IMR-90 (cell line): Measurements from ENCODE around the gene ADARB2. TPM values are rescaled to one million over a fixed set of nuclear protein-coding genes. Genes with fewer than 3 reads are reported as not detected.

ENCODE experiments used
- ATAC-seq: fragments of 200-7000 bp; cut with Tn5 transposase; 2 replicates; pipeline ENCODE4 v1.9.1; 2020; ENCODE audit warnings: low read depth, mild to moderate bottlenecking, moderate library complexity
- BruUV-seq: library from RNA; stranded (reverse); fragments of 400-500 nt; replicated peaks from 2 replicates; lab custom pipeline; 2021; lab: Mats Ljungman, UMichigan
- CTCF ChIA-PET: fragments of 300-600 bp; formaldehyde crosslinking; extraction: SDS; loops from one replicate; lab custom pipeline; 2021; ENCODE audit warnings: antibody characterized with exemption; lab: Yijun Ruan, JAX
- POLR2A ChIA-PET: fragments of 300-600 bp; sonication (Branson Sonifier 250); formaldehyde crosslinking; loops from one replicate; lab custom pipeline; 2022; ENCODE audit warnings: antibody characterized with exemption; ENCODE audit not compliant: unreplicated experiment; lab: Charles Lee
- DNase-seq: peaks from one replicate; pipeline ENCODE4 v3.0.0; 2013
- H2AFZ ChIP-seq: replicated peaks from 2 replicates; pipeline ENCODE3; 2013; ENCODE audit warnings: low read length, mild to moderate bottlenecking; ENCODE audit not compliant: poor library complexity
- H2AK5ac ChIP-seq: 2 replicates; pipeline ENCODE4 v1.6.1; 2013; ENCODE audit warnings: low read depth, low read length, inconsistent platforms
- H2AK9ac ChIP-seq: replicated peaks from 2 replicates; pipeline ENCODE3; 2013; ENCODE audit warnings: mild to moderate bottlenecking, low read depth, low read length, moderate library complexity; ENCODE audit not compliant: poor library complexity
- H2BK120ac ChIP-seq: 2 replicates; pipeline ENCODE4 v1.6.1; 2013; ENCODE audit warnings: low read depth, low read length, inconsistent platforms
- H2BK15ac ChIP-seq: 3 replicates; pipeline ENCODE4 v1.6.1; 2013; ENCODE audit warnings: low read depth, low read length, inconsistent platforms
- H2BK20ac ChIP-seq: 2 replicates; pipeline ENCODE4 v1.6.1; 2013; ENCODE audit warnings: low read depth, mild to moderate bottlenecking, inconsistent platforms, low read length, moderate library complexity
- H2BK5ac ChIP-seq: 2 replicates; pipeline ENCODE4 v1.6.1; 2013; ENCODE audit warnings: mild to moderate bottlenecking, low read depth, low read length, inconsistent platforms; ENCODE audit not compliant: poor library complexity, severe bottlenecking
- H3K14ac ChIP-seq: replicated peaks from 2 replicates; pipeline ENCODE4 v1.6.1; 2013; ENCODE audit warnings: low read depth, low read length, inconsistent platforms
- H3K18ac ChIP-seq: 2 replicates; pipeline ENCODE4 v1.6.1; 2013; ENCODE audit warnings: low read depth, low read length, control low read depth
- H3K23ac ChIP-seq: 2 replicates; pipeline ENCODE4 v1.6.1; 2013; ENCODE audit warnings: low read depth, low read length, inconsistent platforms
- H3K27ac ChIP-seq: 2 replicates; pipeline ENCODE4 v1.5.1; 2013; ENCODE audit warnings: mild to moderate bottlenecking, control low read depth, low read length; ENCODE audit not compliant: insufficient read depth
- H3K27me3 ChIP-seq: 2 replicates; pipeline ENCODE4 v1.6.1; 2013; ENCODE audit warnings: low read length; ENCODE audit not compliant: control insufficient read depth, insufficient read depth
- H3K36me3 ChIP-seq: 2 replicates; pipeline ENCODE4 v1.6.1; 2013; ENCODE audit warnings: low read length, mixed read lengths; ENCODE audit not compliant: control insufficient read depth, insufficient read depth
- H3K4ac ChIP-seq: 2 replicates; pipeline ENCODE4 v1.6.1; 2013; ENCODE audit warnings: low read depth, low read length, inconsistent platforms
- H3K4me1 ChIP-seq: 2 replicates; pipeline ENCODE4 v1.6.1; 2013; ENCODE audit warnings: low read length, mixed read lengths; ENCODE audit not compliant: control insufficient read depth, insufficient read depth
- H3K4me2 ChIP-seq: 2 replicates; pipeline ENCODE4 v1.6.1; 2013; ENCODE audit warnings: low read depth, mild to moderate bottlenecking, control low read depth, low read length, moderate library complexity
- H3K4me3 ChIP-seq: 2 replicates; pipeline ENCODE4 v1.5.1; 2013; ENCODE audit warnings: low read depth, mild to moderate bottlenecking, control low read depth, low read length, moderate library complexity; ENCODE audit not compliant: insufficient read depth
- H3K56ac ChIP-seq: 2 replicates; pipeline ENCODE4 v1.6.1; 2013; ENCODE audit warnings: low read length, inconsistent platforms; ENCODE audit not compliant: insufficient read depth; ENCODE audit errors: extremely low read depth
- H3K79me1 ChIP-seq, 2 experiments: 2 replicates each; pipeline ENCODE4 v1.6.1; 2013; ENCODE audit warnings: low read length in 2 of 2, inconsistent platforms in 1 of 2, low read depth in 1 of 2
- H3K9ac ChIP-seq: 2 replicates; pipeline ENCODE4 v1.6.1; 2013; ENCODE audit warnings: low read depth, low read length, control low read depth
- H3K9me1 ChIP-seq: 2 replicates; pipeline ENCODE4 v1.6.1; 2013; ENCODE audit warnings: low read length, inconsistent platforms; ENCODE audit not compliant: insufficient read depth
- H3K9me3 ChIP-seq: 2 replicates; pipeline ENCODE4 v1.6.1; 2013; ENCODE audit warnings: low read length; ENCODE audit not compliant: control insufficient read depth, insufficient read depth
- H4K20me1 ChIP-seq: 2 replicates; pipeline ENCODE4 v1.6.1; 2013; ENCODE audit warnings: low read length, inconsistent platforms; ENCODE audit not compliant: insufficient read depth
- H4K5ac ChIP-seq: 2 replicates; pipeline ENCODE4 v1.6.1; 2013; ENCODE audit warnings: mild to moderate bottlenecking, low read depth, low read length, control low read depth
- H4K8ac ChIP-seq, 2 experiments: 2 replicates each; pipeline ENCODE4 v1.6.1; 2013; ENCODE audit warnings: low read depth in 2 of 2, low read length in 2 of 2, control low read depth in 1 of 2, inconsistent platforms in 1 of 2
- H4K91ac ChIP-seq: 2 replicates; pipeline ENCODE4 v1.6.1; 2013; ENCODE audit warnings: low read depth, low read length, inconsistent platforms; ENCODE audit not compliant: insufficient read depth
- BHLHE40 ChIP-seq: fragments of 150-350 bp; IDR thresholded peaks from 2 replicates; pipeline ENCODE4 v1.6.1; 2016; ENCODE audit warnings: mild to moderate bottlenecking, low read depth, low read length
- CEBPB ChIP-seq: IDR thresholded peaks from 2 replicates; pipeline ENCODE4 v1.6.1; 2012; ENCODE audit warnings: low read depth, low read length, improper control_type of control experiment
- CHD1 ChIP-seq: IDR thresholded peaks from 2 replicates; pipeline ENCODE4 v1.6.1; 2012; ENCODE audit warnings: low read depth, low read length, improper control_type of control experiment
- CTCF ChIP-seq: conservative IDR thresholded peaks from 2 replicates; pipeline ENCODE4 v1.5.1; 2012; ENCODE audit warnings: mild to moderate bottlenecking, low read depth, low read length, improper control_type of control experiment
- FOS ChIP-seq: fragments of 150-350 bp; IDR thresholded peaks from 2 replicates; pipeline ENCODE4 v1.6.1; 2016; ENCODE audit warnings: low read depth, low read length
- MAFK ChIP-seq: IDR thresholded peaks from 2 replicates; pipeline ENCODE4 v1.6.1; 2012; ENCODE audit warnings: low read depth, low read length, improper control_type of control experiment
- MAZ ChIP-seq: IDR thresholded peaks from 2 replicates; pipeline ENCODE4 v1.6.1; 2012; ENCODE audit warnings: low read depth, mild to moderate bottlenecking, low read length, improper control_type of control experiment, moderate library complexity, borderline replicate concordance
- MXI1 ChIP-seq: IDR thresholded peaks from 2 replicates; pipeline ENCODE4 v1.6.1; 2012; ENCODE audit warnings: low read depth, mild to moderate bottlenecking, low read length, moderate library complexity, borderline replicate concordance
- NFE2L2 ChIP-seq: fragments of 150-350 bp; IDR thresholded peaks from 2 replicates; pipeline ENCODE4 v1.6.1; 2016; ENCODE audit warnings: low read depth, mild to moderate bottlenecking, low read length
- POLR2A ChIP-seq: IDR thresholded peaks from 2 replicates; pipeline ENCODE4 v1.6.1; 2012; ENCODE audit warnings: mild to moderate bottlenecking, low read depth, low read length
- RAD21 ChIP-seq: IDR thresholded peaks from 2 replicates; pipeline ENCODE4 v1.6.1; 2012; ENCODE audit warnings: low read length, improper control_type of control experiment
- RCOR1 ChIP-seq: IDR thresholded peaks from 2 replicates; pipeline ENCODE4 v1.6.1; 2012; ENCODE audit warnings: mild to moderate bottlenecking, low read length, improper control_type of control experiment; ENCODE audit not compliant: insufficient replicate concordance
- RFX5 ChIP-seq: IDR thresholded peaks from 2 replicates; pipeline ENCODE4 v1.8.0; 2012; ENCODE audit warnings: low read depth, mild to moderate bottlenecking, low read length, moderate library complexity
- SMC3 ChIP-seq: fragments of 150-350 bp; IDR thresholded peaks from 2 replicates; pipeline ENCODE4 v1.6.1; 2016; ENCODE audit warnings: low read depth, mild to moderate bottlenecking, antibody characterized with exemption, low read length, moderate library complexity
- WGBS, 2 experiments: methylation state at CpG; one replicate each; pipeline versions ENCODE4 v1.1.5 to v1.1.7; 2013; ENCODE audit warnings: missing lambda C conversion rate in 2 of 2; ENCODE audit not compliant: insufficient read length in 1 of 2; ENCODE audit errors: extremely low coverage in 2 of 2; 5-methylcytosine and 5-hydroxymethylcytosine counted together
- dilution Hi-C: fragments of 300-500 bp; cut with HindIII; formaldehyde crosslinking; loops from one replicate; pipeline ENCODE4 v1.14.3; 2018; ENCODE audit warnings: low sequenced_read_pairs; ENCODE audit not compliant: unreplicated experiment
- in situ Hi-C: fragments of 300-500 bp; cut with MboI; formaldehyde crosslinking; loops from 3 replicates; pipeline ENCODE4 v1.14.3; 2019; ENCODE audit warnings: low sequenced_read_pairs, inconsistent platforms, mixed read lengths
- intact Hi-C: fragments of 100-400 bp; cut with micrococcal nuclease; formaldehyde crosslinking; loops from 2 replicates; pipeline ENCODE4 v1.10.0; 2022
- polyA plus RNA-seq, 3 experiments: library from polyadenylated mRNA; depleted of rRNA; stranded (reverse); fragments of >200 nt; gene quantifications; 2 replicates each; pipeline ENCODE4 v1.2.3, GENCODE V29; 2012; ENCODE audit warnings: low replicate concordance in 1 of 3
- total RNA-seq: library from RNA; depleted of rRNA; stranded (reverse); fragments of >200 nt; gene quantifications from 2 replicates; pipeline ENCODE4 v1.2.3, GENCODE V29; 2012
- TF ChIP-seq, protein P1 (sequence below): fragments of 150-350 bp; IDR thresholded peaks from 2 replicates; pipeline ENCODE4 v1.6.1; 2016; ENCODE audit warnings: low read depth, mild to moderate bottlenecking, low read length, moderate library complexity, borderline replicate concordance
- TF ChIP-seq, protein P2 (sequence below): fragments of 150-350 bp; IDR thresholded peaks from 2 replicates; pipeline ENCODE4 v1.6.1; 2017; ENCODE audit warnings: mild to moderate bottlenecking, antibody characterized with exemption, low read length, low read depth

The ADARB2 gene
- total and polyA plus RNA-seq, 2 of the 4 experiments (the other 2 are of a cell fraction), result not detected

- H2BK20ac ChIP-seq, result no peak overlapping the region
- no peak overlapping the region for H2BK15ac ChIP-seq
- no peak overlapping the region for H3K9ac ChIP-seq
- dilution Hi-C loops, result no loop called here
- no peaks in the 10 kb centered on the region; the same call in 1 of the 2 replicates for H3K27me3 ChIP-seq
- H3K56ac ChIP-seq, result no peak overlapping the region
- in situ Hi-C loops, result no loop called here
- H3K9me1 ChIP-seq, result no peaks in the 10 kb centered on the region
- no peaks in the 10 kb centered on the region for H3K4me1 ChIP-seq
- no peak overlapping the region for H3K18ac ChIP-seq
- no peak overlapping the region for H2BK120ac ChIP-seq
- no peak overlapping the region for H3K23ac ChIP-seq
- peaks cover 4% of the 10 kb centered on the region for H3K9me3 ChIP-seq
- no peak overlapping the region for H4K5ac ChIP-seq
- H3K4ac ChIP-seq, result no peak overlapping the region
- CTCF ChIA-PET, result no interaction called here
- H3K14ac ChIP-seq, result no peak overlapping the region
- POLR2A ChIA-PET, result no interaction called here
- no peaks in the 10 kb centered on the region for H3K36me3 ChIP-seq
- DNase-seq, result no peak
- H4K20me1 ChIP-seq, result no peaks in the 10 kb centered on the region
- BruUV-seq, result no TSS peak
- no peak overlapping the region for H3K27ac ChIP-seq
- H2AK5ac ChIP-seq, result no peak overlapping the region
- H3K4me3 ChIP-seq, result no peak overlapping the region
- no peak overlapping the region for H4K91ac ChIP-seq
- no peak overlapping the region for H3K4me2 ChIP-seq
- WGBS, 2 experiments, result no CpG with 5 or more reads among the region's 1 CpG
- no peak for ATAC-seq
- H2AFZ ChIP-seq, result no peak overlapping the region
- intact Hi-C loops, result no loop called here
- H3K79me1 ChIP-seq, result no peaks in the 10 kb centered on the region
- H4K8ac ChIP-seq, result no peak overlapping the region
- no peak overlapping the region for H2BK5ac ChIP-seq
- TF ChIP-seq MAFK (no peak), CTCF (no peak), RAD21 (no peak), MXI1 (no peak), POLR2A (no peak), CEBPB (no peak), RFX5 (no peak), FOS (no peak), CHD1 (no peak), RCOR1 (no peak), SMC3 (no peak), BHLHE40 (no peak), MAZ (no peak), NFE2L2 (no peak)
- TF ChIP-seq, protein P1, sequence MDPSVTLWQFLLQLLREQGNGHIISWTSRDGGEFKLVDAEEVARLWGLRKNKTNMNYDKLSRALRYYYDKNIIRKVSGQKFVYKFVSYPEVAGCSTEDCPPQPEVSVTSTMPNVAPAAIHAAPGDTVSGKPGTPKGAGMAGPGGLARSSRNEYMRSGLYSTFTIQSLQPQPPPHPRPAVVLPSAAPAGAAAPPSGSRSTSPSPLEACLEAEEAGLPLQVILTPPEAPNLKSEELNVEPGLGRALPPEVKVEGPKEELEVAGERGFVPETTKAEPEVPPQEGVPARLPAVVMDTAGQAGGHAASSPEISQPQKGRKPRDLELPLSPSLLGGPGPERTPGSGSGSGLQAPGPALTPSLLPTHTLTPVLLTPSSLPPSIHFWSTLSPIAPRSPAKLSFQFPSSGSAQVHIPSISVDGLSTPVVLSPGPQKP, result no peak
- TF ChIP-seq, protein P2, sequence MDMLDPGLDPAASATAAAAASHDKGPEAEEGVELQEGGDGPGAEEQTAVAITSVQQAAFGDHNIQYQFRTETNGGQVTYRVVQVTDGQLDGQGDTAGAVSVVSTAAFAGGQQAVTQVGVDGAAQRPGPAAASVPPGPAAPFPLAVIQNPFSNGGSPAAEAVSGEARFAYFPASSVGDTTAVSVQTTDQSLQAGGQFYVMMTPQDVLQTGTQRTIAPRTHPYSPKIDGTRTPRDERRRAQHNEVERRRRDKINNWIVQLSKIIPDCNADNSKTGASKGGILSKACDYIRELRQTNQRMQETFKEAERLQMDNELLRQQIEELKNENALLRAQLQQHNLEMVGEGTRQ, result no peak
- H2AK9ac ChIP-seq, result no peak overlapping the region
These were observed 598.8 kb downstream of the ADARB2 start for GRCh38 chr10:1138529-1138928.
